H1 (cell line): ENCODE measurements around the gene TUBA8. TPM values are rescaled to one million over a fixed set of nuclear protein-coding genes. Genes with fewer than 3 reads are reported as not detected.

ENCODE experiments used
- CTCF ChIA-PET: fragments of 300-600 bp; sonication (Branson Sonifier 250); formaldehyde crosslinking; loops from one replicate; lab custom pipeline; 2021; ENCODE audit not compliant: partially characterized antibody; lab: Charles Lee
- POLR2A ChIA-PET: fragments of 300-600 bp; sonication (Branson Sonifier 250); formaldehyde crosslinking; loops from one replicate; lab custom pipeline; 2021; ENCODE audit warnings: inconsistent platforms; ENCODE audit not compliant: partially characterized antibody; lab: Charles Lee
- DNase-seq, 2 experiments: peaks; one replicate each; pipeline versions ENCODE4 v3.0.0 to v3.0.0-alpha.2; 2010 to 2022; ENCODE audit warnings: low spot score in 2 of 2, low read depth in 1 of 2, mixed read lengths in 1 of 2
- FAIRE-seq: peaks from 2 replicates; lab custom pipeline; 2011; peaks lifted over from hg19 to GRCh38; lab: Jason Lieb, UNC
- H2AFZ ChIP-seq: 2 replicates; pipeline ENCODE4 v1.8.1; 2012; ENCODE audit warnings: low read length, inconsistent platforms
- H2AK5ac ChIP-seq: 2 replicates; pipeline ENCODE4 v1.6.1; 2013; ENCODE audit warnings: low read depth, low read length
- H2BK120ac ChIP-seq: replicated peaks from 2 replicates; pipeline ENCODE3; 2013; ENCODE audit warnings: low read depth, low read length, inconsistent platforms
- H2BK12ac ChIP-seq: 2 replicates; pipeline ENCODE4 v1.6.1; 2013; ENCODE audit warnings: low read depth, low read length
- H2BK15ac ChIP-seq: 2 replicates; pipeline ENCODE4 v1.6.1; 2013; ENCODE audit warnings: low read length
- H2BK20ac ChIP-seq: 2 replicates; pipeline ENCODE4 v1.6.1; 2013; ENCODE audit warnings: low read length
- H2BK5ac ChIP-seq: 2 replicates; pipeline ENCODE4 v1.6.1; 2013; ENCODE audit warnings: low read depth, low read length
- H3K14ac ChIP-seq: 2 replicates; pipeline ENCODE4 v1.6.1; 2013; ENCODE audit warnings: inconsistent platforms; ENCODE audit not compliant: insufficient read length
- H3K18ac ChIP-seq: 2 replicates; pipeline ENCODE4 v1.6.1; 2013; ENCODE audit warnings: low read length; ENCODE audit errors: extremely low read depth
- H3K23ac ChIP-seq: 2 replicates; pipeline ENCODE4 v1.6.1; 2013; ENCODE audit warnings: inconsistent platforms; ENCODE audit not compliant: insufficient read length
- H3K23me2 ChIP-seq: 2 replicates; pipeline ENCODE4 v1.6.1; 2013; ENCODE audit warnings: low read depth, low read length
- H3K27ac ChIP-seq: 2 replicates; pipeline ENCODE4 v1.6.1; 2011; ENCODE audit warnings: low read depth, low read length, inconsistent platforms
- H3K27me3 ChIP-seq, 4 experiments: replicated peaks in 1 of 4; 1 replicate in 1 of 4; 2 replicates in 3 of 4; pipeline versions ENCODE4 v1.6.1 to v1.8.1; 2011 to 2013; ENCODE audit warnings: low read length in 3 of 4, mild to moderate bottlenecking in 3 of 4, inconsistent platforms in 2 of 4, mixed read lengths in 2 of 4, moderate library complexity in 1 of 4; ENCODE audit not compliant: control insufficient read depth in 3 of 4, insufficient read depth in 3 of 4; ENCODE audit errors: extremely low read depth in 1 of 4
- H3K36me3 ChIP-seq, 4 experiments: 2 replicates each; pipeline versions ENCODE4 v1.6.1 to v1.8.1; 2011 to 2013; ENCODE audit warnings: mild to moderate bottlenecking in 4 of 4, low read length in 3 of 4, moderate library complexity in 2 of 4, control low read depth in 1 of 4, inconsistent platforms in 1 of 4; ENCODE audit not compliant: insufficient read depth in 4 of 4, control insufficient read depth in 2 of 4
- H3K4ac ChIP-seq: replicated peaks from 2 replicates; pipeline ENCODE3; 2013; ENCODE audit warnings: low read length, low read depth, mixed read lengths, inconsistent platforms; ENCODE audit not compliant: insufficient read length
- H3K4me1 ChIP-seq, 4 experiments: replicated peaks in 1 of 4; 1 replicate in 1 of 4; 2 replicates in 3 of 4; pipeline versions ENCODE4 v1.6.1 to v1.8.1; 2011 to 2013; ENCODE audit warnings: low read length in 3 of 4, inconsistent platforms in 2 of 4, mixed read lengths in 1 of 4; ENCODE audit not compliant: insufficient read depth in 4 of 4, control insufficient read depth in 3 of 4
- H3K4me2 ChIP-seq, 2 experiments: 2 replicates each; pipeline versions ENCODE4 v1.6.1 to v1.8.1; 2011 to 2013; ENCODE audit warnings: low read depth in 2 of 2, low read length in 2 of 2, control low read depth in 1 of 2, inconsistent platforms in 1 of 2, mild to moderate bottlenecking in 1 of 2; ENCODE audit not compliant: insufficient read depth in 1 of 2
- H3K4me3 ChIP-seq, 4 experiments: fragments of 200-600, 300-600 bp in 1 of 4; sonication (generic), shearing (Covaris generic), sonication (Bioruptor Twin) in 1 of 4; 2 replicates each; pipeline versions ENCODE4 v1.5.1 to v1.8.1; 2011 to 2016; ENCODE audit warnings: low read length in 4 of 4, low read depth in 3 of 4, control low read depth in 2 of 4, inconsistent platforms in 2 of 4, mild to moderate bottlenecking in 2 of 4, mixed read lengths in 1 of 4, moderate library complexity in 1 of 4; ENCODE audit not compliant: insufficient read depth in 2 of 4; ENCODE audit errors: extremely low read depth in 1 of 4
- H3K56ac ChIP-seq: replicated peaks from 2 replicates; pipeline ENCODE3; 2013; ENCODE audit warnings: low read depth, mild to moderate bottlenecking, mixed read lengths, low read length, inconsistent platforms; ENCODE audit not compliant: insufficient read length
- H3K79me1 ChIP-seq: 2 replicates; pipeline ENCODE4 v1.6.1; 2013; ENCODE audit warnings: low read depth, low read length, control low read depth
- H3K79me2 ChIP-seq, 2 experiments: 2 replicates each; pipeline versions ENCODE4 v1.6.1 to v1.8.1; 2012 to 2013; ENCODE audit warnings: low read length in 2 of 2, mild to moderate bottlenecking in 2 of 2, inconsistent platforms in 1 of 2; ENCODE audit not compliant: insufficient read depth in 2 of 2, control insufficient read depth in 1 of 2
- H3K9ac ChIP-seq, 4 experiments: replicated peaks in 1 of 4; 1 replicate in 1 of 4; 2 replicates in 3 of 4; pipeline versions ENCODE4 v1.6.1 to v1.8.1; 2011 to 2013; ENCODE audit warnings: low read depth in 3 of 4, low read length in 3 of 4, control low read depth in 2 of 4, mild to moderate bottlenecking in 2 of 4, moderate library complexity in 2 of 4, inconsistent platforms in 1 of 4; ENCODE audit errors: extremely low read depth in 1 of 4
- H3K9me3 ChIP-seq, 2 experiments: 2 replicates each; pipeline versions ENCODE4 v1.6.1 to v1.8.1; 2012 to 2013; ENCODE audit warnings: mild to moderate bottlenecking in 2 of 2, moderate library complexity in 2 of 2, control low read depth in 1 of 2, inconsistent platforms in 1 of 2, low read depth in 1 of 2, low read length in 1 of 2, mixed read lengths in 1 of 2; ENCODE audit not compliant: insufficient read depth in 2 of 2
- H4K20me1 ChIP-seq, 2 experiments: replicated peaks in 1 of 2; 2 replicates each; pipeline versions ENCODE3 to v1.8.1; 2011 to 2013; ENCODE audit warnings: inconsistent platforms in 2 of 2, low read length in 2 of 2, mild to moderate bottlenecking in 1 of 2; ENCODE audit not compliant: insufficient read depth in 2 of 2, control insufficient read depth in 1 of 2
- H4K5ac ChIP-seq: 2 replicates; pipeline ENCODE4 v1.6.1; 2013; ENCODE audit warnings: low read length, low read depth, mixed read lengths, inconsistent platforms; ENCODE audit not compliant: insufficient read length
- H4K8ac ChIP-seq: 2 replicates; pipeline ENCODE4 v1.8.0; 2013; ENCODE audit warnings: mild to moderate bottlenecking, moderate library complexity, low read length, inconsistent platforms; ENCODE audit not compliant: insufficient read depth; ENCODE audit errors: extremely low read depth
- H4K91ac ChIP-seq: replicated peaks from 2 replicates; pipeline ENCODE3; 2013; ENCODE audit warnings: low read length, mixed read lengths, inconsistent platforms; ENCODE audit not compliant: insufficient read length
- BRCA1 ChIP-seq: IDR thresholded peaks from 2 replicates; pipeline ENCODE4 v1.6.1; 2012; ENCODE audit warnings: low read depth, low read length, improper control_type of control experiment
- CBX5 ChIP-seq: fragments of 300-800, 300-1000 bp; sonication (generic); IDR thresholded peaks from 2 replicates; pipeline ENCODE4 v1.7.1; 2016; ENCODE audit warnings: antibody characterized with exemption, low read length, low read depth
- EP300 ChIP-seq, 2 experiments: IDR thresholded peaks; 1 replicate in 1 of 2; 2 replicates in 1 of 2; pipeline ENCODE4 v1.6.1; 2011 to 2012; ENCODE audit warnings: low read depth in 2 of 2, low read length in 2 of 2, mild to moderate bottlenecking in 2 of 2, borderline replicate concordance in 1 of 2, inconsistent platforms in 1 of 2, moderate library complexity in 1 of 2
- HDAC6 ChIP-seq: IDR thresholded peaks from one replicate; pipeline ENCODE4 v1.7.1; 2012; ENCODE audit warnings: low read depth, mild to moderate bottlenecking, inconsistent platforms, low read length, moderate library complexity
- PHF8 ChIP-seq: fragments of 200-600 bp; sonication (generic); conservative IDR thresholded peaks from 2 replicates; pipeline ENCODE4 v1.7.1; 2012; ENCODE audit warnings: low read depth, mild to moderate bottlenecking, inconsistent platforms, low read length, moderate library complexity
- POU5F1 ChIP-seq: IDR thresholded peaks from 2 replicates; pipeline ENCODE4 v1.6.1; 2011; ENCODE audit warnings: low read depth, mild to moderate bottlenecking, low read length, moderate library complexity
- RAD21 ChIP-seq, 2 experiments: IDR thresholded peaks in 1 of 2; conservative IDR thresholded peaks in 1 of 2; 2 replicates each; pipeline ENCODE4 v1.6.1; 2011; ENCODE audit warnings: low read depth in 2 of 2, low read length in 2 of 2, improper control_type of control experiment in 1 of 2, inconsistent platforms in 1 of 2, mild to moderate bottlenecking in 1 of 2, moderate library complexity in 1 of 2
- TAF1 ChIP-seq: IDR thresholded peaks from 2 replicates; pipeline ENCODE4 v1.6.1; 2011; ENCODE audit warnings: mild to moderate bottlenecking, low read depth, low read length
- TEAD4 ChIP-seq: IDR thresholded peaks from 2 replicates; pipeline ENCODE4 v1.6.1; 2012; ENCODE audit warnings: low read depth, low read length, inconsistent platforms, mixed read lengths
- WGBS, 2 experiments: shearing (Covaris generic) in 1 of 2; methylation state at CpG; one replicate each; pipeline versions ENCODE4 v1.1.6 to v1.1.7; 2013 to 2015; ENCODE audit warnings: low lambda C conversion rate in 2 of 2, mixed read lengths in 2 of 2, inconsistent platforms in 1 of 2, low coverage in 1 of 2, missing lambda C conversion rate in 1 of 2; ENCODE audit not compliant: insufficient replicate concordance in 2 of 2, insufficient coverage in 1 of 2, insufficient read length in 1 of 2; ENCODE audit errors: extremely low coverage in 1 of 2, missing lambda C conversion rate in 1 of 2; 5-methylcytosine and 5-hydroxymethylcytosine counted together
- polyA plus RNA-seq, 7 experiments: library from polyadenylated mRNA; depleted of rRNA in 3 of 7; stranded (reverse) in 5 of 7; unstranded in 2 of 7; fragments of >200 nt in 5 of 7; fragments of 200-250 nt in 2 of 7; gene quantifications; 1 replicate in 5 of 7; 2 replicates in 1 of 7; 4 replicates in 1 of 7; pipeline versions ENCODE4 v1.2.1 to v1.2.3, GENCODE V29; 2011 to 2013; ENCODE audit warnings: missing spikeins in 2 of 7, mixed read lengths in 2 of 7
- total RNA-seq: library from RNA; stranded (reverse); fragmentation: NEBNext Ultra II Directional; extraction: Animal tissue kit (Norgen Biotek cat#: 25700); gene quantifications from 2 replicates; pipeline ENCODE4 v1.2.1, GENCODE V29; 2021
- TF ChIP-seq, protein P1 (sequence below): IDR thresholded peaks from 2 replicates; pipeline ENCODE4 v1.6.1; 2011; ENCODE audit warnings: low read depth, mild to moderate bottlenecking, low read length; ENCODE audit not compliant: insufficient read depth
- TF ChIP-seq, protein P2 (sequence below): IDR thresholded peaks from 2 replicates; pipeline ENCODE4 v1.6.1; 2012; ENCODE audit warnings: inconsistent platforms

TUBA8 gene
- total and polyA plus RNA-seq, 2 of the 8 experiments (the other 6 are each of a cell fraction or from before 2014, with no cell fraction given), result 1.0 to 4.0 TPM

DNA sequence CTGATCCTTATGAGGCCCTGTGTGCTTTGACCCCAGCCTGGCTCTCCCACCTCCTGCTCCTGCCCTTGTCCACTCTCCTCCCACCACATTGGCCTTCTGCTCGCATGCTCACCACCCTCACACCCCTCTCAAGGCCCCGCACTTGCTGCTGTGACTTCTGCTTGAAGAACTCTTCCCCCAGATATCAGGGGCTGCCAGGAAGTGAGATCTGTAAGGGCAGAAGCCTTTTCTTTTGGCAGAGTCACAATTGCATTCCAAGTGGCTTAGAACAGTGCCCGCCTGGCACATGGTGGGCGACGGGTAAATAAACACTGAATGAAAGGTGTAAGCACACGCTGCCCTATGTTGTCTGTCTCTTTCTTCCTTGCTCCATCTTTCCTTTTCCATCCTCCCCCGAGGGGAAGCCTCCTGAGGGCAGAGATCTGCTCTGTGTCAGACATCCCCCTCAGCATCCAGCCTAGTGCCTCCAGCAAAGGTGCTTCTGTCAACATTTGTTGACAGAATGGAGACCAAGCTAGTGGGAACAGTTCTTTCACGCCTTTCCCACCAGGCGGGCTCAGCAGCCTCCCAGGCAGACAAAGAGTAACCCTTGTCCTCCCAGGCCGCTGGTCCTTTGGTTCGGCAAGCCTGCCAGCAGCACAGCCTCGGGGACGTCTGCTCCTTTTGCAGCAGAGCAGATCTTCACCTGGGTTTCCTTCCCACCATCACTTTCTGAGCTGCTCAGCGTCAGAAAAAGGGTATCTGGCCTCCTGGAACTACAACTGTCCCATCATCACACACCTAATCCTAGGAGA is 42.9 kb upstream of the TUBA8 start:
- DNase-seq, result no peak
- no peak overlapping the region for H3K27ac ChIP-seq
- WGBS, 2 experiments, result 81% methylated on average over 14 of the region's 14 CpGs; no CpG with 5 or more reads in 1 of the 2 experiments
- H3K27me3 ChIP-seq, result peaks cover 0 to 2% (median 0%) of the 10 kb centered on the region in 4 experiments; a peak in 2 of 7 replicates
- H2BK20ac ChIP-seq, result no peak overlapping the region
- ChIA-PET CTCF (interaction anchor here (0.8 to 8.0 kb wide), 3 partner anchors 7 to 179 kb away, joined by 3 to 70 read pairs (median 3); partner anchors contain the start of gene PEX26), POLR2A (no interaction called here)
- no peaks in the 10 kb centered on the region for H3K9me3 ChIP-seq
- no peak overlapping the region for H2AK5ac ChIP-seq
- no peak for FAIRE-seq
- H3K4me2 ChIP-seq, result no peak overlapping the region
- no peak overlapping the region for H3K23ac ChIP-seq
- no peak overlapping the region for H2BK120ac ChIP-seq
- no peaks in the 10 kb centered on the region for H3K4me1 ChIP-seq
- no peaks in the 10 kb centered on the region for H3K23me2 ChIP-seq
- H3K4me3 ChIP-seq, result no peak overlapping the region
- no peaks in the 10 kb centered on the region for H4K20me1 ChIP-seq
- H4K5ac ChIP-seq, result no peak overlapping the region
- H3K4ac ChIP-seq, result no peak overlapping the region
- no peak overlapping the region for H2AFZ ChIP-seq
- H4K8ac ChIP-seq, result no peak overlapping the region
- H3K56ac ChIP-seq, result no peak overlapping the region
- no peaks in the 10 kb centered on the region for H3K79me2 ChIP-seq
- H3K18ac ChIP-seq, result no peak overlapping the region
- no peak overlapping the region for H3K14ac ChIP-seq
- no peaks in the 10 kb centered on the region for H3K79me1 ChIP-seq
- no peak overlapping the region for H3K9ac ChIP-seq
- no peak overlapping the region for H4K91ac ChIP-seq
- no peak overlapping the region for H2BK12ac ChIP-seq
- no peak overlapping the region for H2BK15ac ChIP-seq
- H2BK5ac ChIP-seq, result no peak overlapping the region
- no peaks in the 10 kb centered on the region for H3K36me3 ChIP-seq
- TF ChIP-seq TEAD4, result no peak
- no peak for TF ChIP-seq POU5F1
- TF ChIP-seq PHF8, result no peak
- TF ChIP-seq BRCA1, result no peak
- TF ChIP-seq, protein P1, sequence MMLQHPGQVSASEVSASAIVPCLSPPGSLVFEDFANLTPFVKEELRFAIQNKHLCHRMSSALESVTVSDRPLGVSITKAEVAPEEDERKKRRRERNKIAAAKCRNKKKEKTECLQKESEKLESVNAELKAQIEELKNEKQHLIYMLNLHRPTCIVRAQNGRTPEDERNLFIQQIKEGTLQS, result no peak
- no peak for TF ChIP-seq RAD21 (IDR thresholded peaks at IDR 0.05 in 1 of 2, conservative IDR thresholded peaks at IDR 0.05 in 1 of 2; ENCODE audit: low read depth in 2 of 2, low read length in 2 of 2)
- no peak for TF ChIP-seq CBX5
- TF ChIP-seq TAF1, result no peak
- TF ChIP-seq, protein P2, sequence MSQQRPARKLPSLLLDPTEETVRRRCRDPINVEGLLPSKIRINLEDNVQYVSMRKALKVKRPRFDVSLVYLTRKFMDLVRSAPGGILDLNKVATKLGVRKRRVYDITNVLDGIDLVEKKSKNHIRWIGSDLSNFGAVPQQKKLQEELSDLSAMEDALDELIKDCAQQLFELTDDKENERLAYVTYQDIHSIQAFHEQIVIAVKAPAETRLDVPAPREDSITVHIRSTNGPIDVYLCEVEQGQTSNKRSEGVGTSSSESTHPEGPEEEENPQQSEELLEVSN, result no peak
- no peak for TF ChIP-seq HDAC6
- TF ChIP-seq EP300 (IDR thresholded peaks at IDR 0.05; ENCODE audit: borderline replicate concordance in 1 of 2, low read depth in 2 of 2, low read length in 2 of 2), result no peak
